Adrenal gland (tissue), 12 donors: ENCODE results near the gene ROR1. TPM values are rescaled to one million over a fixed set of nuclear protein-coding genes. Genes with fewer than 3 reads are reported as not detected.

ENCODE experiments used
- DNase-seq, 7 donors: peaks; one replicate each; pipeline ENCODE4 v3.0.0-alpha.2; 2019 to 2020
- H3K27ac ChIP-seq, 5 donors: fragments of 200-600 bp; sonication (generic) in 4 of 5; 1 replicate in 3 of 5; 2 replicates in 2 of 5; pipeline versions ENCODE4 v1.5.1 to v1.8.0; 2016 to 2020; ENCODE audit warnings: mild to moderate bottlenecking in 1 of 5
- H3K27me3 ChIP-seq: fragments of 200-600 bp; 2 replicates; pipeline ENCODE4 v1.8.0; 2021
- H3K36me3 ChIP-seq, 2 donors: fragments of 200-600 bp; replicated peaks in 1 of 2; 1 replicate in 1 of 2; 2 replicates in 1 of 2; pipeline versions ENCODE4 v1.5.1 to v1.8.0; 2018 to 2022
- H3K4me1 ChIP-seq, 2 donors: fragments of 200-600 bp; replicated peaks in 1 of 2; 1 replicate in 1 of 2; 2 replicates in 1 of 2; pipeline versions ENCODE4 v1.5.1 to v1.8.0; 2018 to 2021
- H3K4me3 ChIP-seq, 4 donors: fragments of 200-600 bp; sonication (generic) in 3 of 4; one replicate each; pipeline ENCODE4 v1.5.1; 2016 to 2018
- H3K9me3 ChIP-seq, 3 donors: fragments of 200-600 bp; sonication (generic) in 1 of 3; replicated peaks in 1 of 3; 1 replicate in 2 of 3; 2 replicates in 1 of 3; pipeline versions ENCODE4 v1.5.1 to v1.8.0; 2016 to 2021
- CTCF ChIP-seq, 6 experiments: fragments of 450-650 bp in 4 of 6; fragments of 200-600 bp in 2 of 6; sonication (generic) in 1 of 6; IDR thresholded peaks; 1 replicate in 5 of 6; 2 replicates in 1 of 6; pipeline versions ENCODE4 v1.5.1 to v1.8.0; 2016 to 2021; ENCODE audit warnings: antibody characterized with exemption in 6 of 6, mild to moderate bottlenecking in 2 of 6, moderate library complexity in 1 of 6
- POLR2A ChIP-seq, 2 donors: fragments of 450-650 bp; IDR thresholded peaks; one replicate each; pipeline ENCODE4 v1.6.1; 2017; ENCODE audit warnings: antibody characterized with exemption in 2 of 2, mild to moderate bottlenecking in 2 of 2, moderate library complexity in 1 of 2
- WGBS, 4 donors: extraction: QIAGEN DNeasy Blood & Tissue Kit in 2 of 4; methylation state at CpG; one replicate each; pipeline versions ENCODE4 v1.1.5 to v1.1.7; 2013 to 2017; 5-methylcytosine and 5-hydroxymethylcytosine counted together
- intact Hi-C, 2 donors: fragments of 100-400 bp; cut with DNase I; formaldehyde crosslinking; loops; one replicate each; pipeline versions ENCODE4 v1.14.1 to v1.15.0; 2022 to 2023
- polyA plus RNA-seq, 3 donors: library from polyadenylated mRNA; stranded (reverse); fragments of 200-250 nt in 2 of 3; fragments of 350-450 nt in 1 of 3; fragmentation: Illumina TruSeq in 1 of 3; extraction: RNeasy Lipid Tissue Mini Kit (QIAGEN cat#74804) in 1 of 3; gene quantifications; one replicate each; pipeline ENCODE4 v1.2.3, GENCODE V29; 2013 to 2014
- total RNA-seq, 9 donors: library from RNA; depleted of rRNA in 4 of 9; stranded (reverse); fragments of >200 nt in 4 of 9; fragments of 120-200 nt in 1 of 9; fragmentation: NEBNext Ultra II Directional in 1 of 9; extraction: Animal tissue kit (Norgen Biotek cat#: 25700) in 1 of 9; gene quantifications; one replicate each; pipeline versions ENCODE4 v1.1.0 to v1.2.4, GENCODE V29; 2013 to 2023
- donor health status: healthy with polysubstance abuse.
- donor health status: Bipolar disorder and iron deficiency.
- donor health status: DM: yes; HTN: yes; CAD: no.
- donor health status: DM: no; HTN: no; CAD: no.
- donor health status: DM: no; HTN: no; CAD: no.
- donor health status: DM: yes; HTN: yes; CAD: no.

The ROR1 gene
- total and polyA plus RNA-seq, 12 donors: 0.54 to 4.6 (median 2.6) TPM

DNA sequence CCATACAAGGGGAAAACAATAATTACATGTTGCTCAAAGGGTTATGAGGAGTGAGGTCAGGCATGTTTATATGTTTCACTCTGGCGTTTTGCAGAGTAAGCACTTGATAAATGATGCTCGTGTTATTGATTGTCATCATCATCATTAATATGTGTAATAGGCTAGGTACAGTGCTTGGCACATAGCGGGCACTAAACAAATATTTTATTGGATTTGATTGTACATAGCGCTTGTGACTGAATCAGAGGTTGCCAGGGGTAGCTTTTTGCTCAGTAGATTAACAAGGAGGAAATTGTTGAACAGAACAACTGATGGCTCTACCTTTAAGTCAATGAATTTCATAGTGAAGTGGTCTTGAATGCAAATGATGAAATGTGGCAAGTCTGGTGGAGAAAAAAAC, 91.7 kb downstream of the ROR1 start:
- no peaks in the 10 kb centered on the region for H3K36me3 ChIP-seq
- H3K4me1 ChIP-seq: no peaks in the 10 kb centered on the region
- no peak overlapping the region for H3K27ac ChIP-seq
- TF ChIP-seq CTCF (IDR thresholded peaks at IDR 0.05): no peak
- TF ChIP-seq POLR2A (IDR thresholded peaks at IDR 0.05): no peak
- no peak for DNase-seq
- 87 to 92% (median 90%) methylated on average over 4 of the region's 4 CpGs for WGBS, 4 donors
- no peaks in the 10 kb centered on the region for H3K9me3 ChIP-seq
- no peaks in the 10 kb centered on the region for H3K27me3 ChIP-seq
- no peak overlapping the region for H3K4me3 ChIP-seq
- intact Hi-C loops: no loop called here

DNA sequence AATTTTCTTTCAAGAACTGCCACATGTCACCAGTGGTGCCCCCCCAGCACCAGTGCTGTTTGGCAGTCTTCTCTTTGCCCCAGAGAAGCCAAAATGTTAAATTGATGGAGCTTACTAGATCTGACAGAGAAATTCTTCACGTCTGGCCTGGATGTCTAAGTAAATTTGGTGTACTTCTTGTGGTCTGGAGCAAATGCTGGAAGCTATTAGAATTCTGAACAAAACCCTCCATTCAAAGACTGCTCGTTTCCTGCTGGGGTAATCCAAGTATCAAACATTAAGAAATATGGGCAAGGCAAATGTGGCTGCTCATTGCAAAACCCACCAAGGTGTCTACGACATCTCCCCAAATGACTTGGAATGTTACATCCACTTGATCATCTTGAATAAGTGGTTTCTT, 92.3 kb downstream of the ROR1 start:
- H3K27ac ChIP-seq: no peak overlapping the region
- H3K4me1 ChIP-seq: no peaks in the 10 kb centered on the region
- WGBS, 4 donors: 86 to 91% (median 89%) methylated on average over 3 of the region's 3 CpGs

DNA sequence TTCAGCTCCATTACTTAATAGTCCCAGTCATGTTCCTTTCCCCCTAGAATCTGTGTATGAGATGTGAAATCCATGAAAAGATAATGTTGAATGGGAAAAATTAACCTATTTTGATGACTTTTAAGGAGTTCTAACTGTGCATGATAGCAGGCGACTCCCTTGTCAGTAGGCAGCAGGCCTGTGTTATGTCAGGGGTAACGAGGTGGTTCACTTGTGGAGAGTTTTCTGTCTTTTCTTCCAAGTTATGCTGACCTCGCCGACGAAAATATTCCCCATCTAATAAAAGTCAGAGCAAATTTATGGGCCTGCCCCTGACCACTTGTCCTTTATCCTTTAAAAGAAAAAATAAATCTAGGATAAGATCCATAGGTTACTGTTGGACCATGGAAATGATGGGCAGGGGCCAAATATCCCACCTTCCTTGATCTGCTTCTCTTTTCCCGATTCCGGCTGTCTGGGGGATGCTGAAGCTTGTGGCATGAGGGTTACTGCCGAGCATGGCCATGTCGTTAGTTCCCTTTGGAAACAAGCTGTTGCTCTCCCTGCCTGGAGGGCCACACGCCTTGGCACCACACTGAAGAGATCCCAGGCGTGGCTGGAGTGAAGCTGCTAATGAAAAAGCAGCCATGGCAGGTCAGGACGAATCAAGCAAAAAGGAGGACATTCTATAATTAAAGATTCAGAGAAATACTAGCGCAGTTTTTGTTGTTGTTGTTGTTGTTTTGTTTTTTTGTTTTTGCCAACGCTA, 93.8 kb downstream of the ROR1 start:
- no peak overlapping the region for H3K27ac ChIP-seq
- no peaks in the 10 kb centered on the region for H3K4me1 ChIP-seq
- DNase-seq: no peak
- H3K4me3 ChIP-seq: no peak overlapping the region
- WGBS, 4 donors: 79 to 87% (median 86%) methylated on average over 14 of the region's 14 CpGs
- H3K27me3 ChIP-seq: no peaks in the 10 kb centered on the region
- intact Hi-C loops: no loop called here
- no peaks in the 10 kb centered on the region for H3K36me3 ChIP-seq
- TF ChIP-seq CTCF (IDR thresholded peaks at IDR 0.05) (no peak), POLR2A (IDR thresholded peaks at IDR 0.05) (no peak)
- H3K9me3 ChIP-seq: no peaks in the 10 kb centered on the region

More for the DNA sequence above, 92.3 kb downstream of the ROR1 start:
- Histone ChIP-seq H3K9me3 (no peaks in the 10 kb centered on the region), H3K36me3 (no peaks in the 10 kb centered on the region), H3K27me3 (no peaks in the 10 kb centered on the region), H3K4me3 (no peak overlapping the region)
- no peak for TF ChIP-seq CTCF (IDR thresholded peaks at IDR 0.05)
- TF ChIP-seq POLR2A (IDR thresholded peaks at IDR 0.05): no peak
- DNase-seq: no peak
- intact Hi-C loops: no loop called here

DNA sequence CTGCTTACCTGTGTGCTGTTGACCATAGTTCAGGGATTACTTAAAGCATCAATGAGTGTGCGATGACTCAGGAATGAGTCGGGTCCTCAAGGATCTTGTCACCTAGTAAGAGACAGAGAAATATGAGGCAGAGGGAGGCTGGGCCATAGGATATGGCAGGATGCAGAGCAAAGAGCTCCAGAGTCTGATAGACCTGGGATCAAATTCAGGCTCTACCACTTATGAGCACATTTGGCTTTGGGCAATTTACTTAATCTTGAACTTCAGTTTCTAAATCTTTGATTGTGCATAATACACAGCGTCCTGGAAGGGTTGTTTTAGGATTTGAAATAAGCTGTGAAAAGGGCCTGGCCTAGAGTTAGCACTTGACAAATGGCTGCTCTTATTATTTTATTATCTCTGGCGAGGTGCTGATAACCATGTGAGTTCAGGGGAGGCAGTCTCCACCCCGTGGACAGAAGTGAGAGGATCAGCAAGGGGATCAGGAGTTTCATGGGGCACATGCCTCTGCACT, 94.5 kb downstream of the ROR1 start:
- no peak for DNase-seq
- intact Hi-C loops: no loop called here
- Histone ChIP-seq H3K36me3 (no peaks in the 10 kb centered on the region), H3K4me3 (no peak overlapping the region), H3K4me1 (no peaks in the 10 kb centered on the region), H3K9me3 (no peaks in the 10 kb centered on the region), H3K27me3 (no peaks in the 10 kb centered on the region), H3K27ac (no peak overlapping the region)
- TF ChIP-seq CTCF (IDR thresholded peaks at IDR 0.05): no peak
- no peak for TF ChIP-seq POLR2A (IDR thresholded peaks at IDR 0.05)
- 59 to 66% (median 64%) methylated on average over 5 of the region's 5 CpGs for WGBS, 4 donors
